Measurements from ENCODE around the gene MAN2A1.

DNA sequence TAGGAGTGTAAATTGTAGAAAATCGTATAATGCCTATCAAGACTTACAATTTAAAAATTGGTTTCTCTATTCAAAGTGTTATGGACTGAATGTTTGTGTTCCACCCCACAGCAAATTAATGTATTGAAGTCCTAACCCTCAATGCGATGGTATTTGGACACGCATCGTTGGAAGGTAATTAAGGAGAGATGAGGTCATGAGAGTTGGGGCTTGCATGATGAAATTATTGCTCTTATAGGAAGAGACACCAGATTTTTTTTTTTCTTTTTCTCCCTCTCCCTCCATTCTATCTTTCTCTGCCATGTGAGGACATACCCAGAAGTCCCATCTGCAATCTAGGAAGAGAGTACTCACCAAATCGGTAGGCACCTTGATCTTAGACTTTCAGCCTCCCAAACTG, 189.2 kb downstream of the MAN2A1 start:
- TF ChIP-seq, protein P1, sequence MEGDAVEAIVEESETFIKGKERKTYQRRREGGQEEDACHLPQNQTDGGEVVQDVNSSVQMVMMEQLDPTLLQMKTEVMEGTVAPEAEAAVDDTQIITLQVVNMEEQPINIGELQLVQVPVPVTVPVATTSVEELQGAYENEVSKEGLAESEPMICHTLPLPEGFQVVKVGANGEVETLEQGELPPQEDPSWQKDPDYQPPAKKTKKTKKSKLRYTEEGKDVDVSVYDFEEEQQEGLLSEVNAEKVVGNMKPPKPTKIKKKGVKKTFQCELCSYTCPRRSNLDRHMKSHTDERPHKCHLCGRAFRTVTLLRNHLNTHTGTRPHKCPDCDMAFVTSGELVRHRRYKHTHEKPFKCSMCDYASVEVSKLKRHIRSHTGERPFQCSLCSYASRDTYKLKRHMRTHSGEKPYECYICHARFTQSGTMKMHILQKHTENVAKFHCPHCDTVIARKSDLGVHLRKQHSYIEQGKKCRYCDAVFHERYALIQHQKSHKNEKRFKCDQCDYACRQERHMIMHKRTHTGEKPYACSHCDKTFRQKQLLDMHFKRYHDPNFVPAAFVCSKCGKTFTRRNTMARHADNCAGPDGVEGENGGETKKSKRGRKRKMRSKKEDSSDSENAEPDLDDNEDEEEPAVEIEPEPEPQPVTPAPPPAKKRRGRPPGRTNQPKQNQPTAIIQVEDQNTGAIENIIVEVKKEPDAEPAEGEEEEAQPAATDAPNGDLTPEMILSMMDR (conservative IDR thresholded peaks at IDR 0.05; ENCODE audit: low read depth, low read length), result no peak
- no peak for TF ChIP-seq EZH2phosphoT487 (IDR thresholded peaks at IDR 0.05; ENCODE audit: borderline replicate concordance, low read length)
